Endothelial cell (in vitro differentiated cells): ENCODE results near the gene RHOD. TPM values are rescaled to one million over a fixed set of nuclear protein-coding genes. Genes with fewer than 3 reads are reported as not detected.

Source experiments
- DNase-seq: peaks from one replicate; pipeline ENCODE4 v3.0.0; 2021; ENCODE audit warnings: low spot score
- H3K27ac Mint-ChIP-seq: one replicate; pipeline ENCODE4 v1.8.0; 2021; ENCODE audit warnings: mixed read lengths, inconsistent platforms; ENCODE audit not compliant: unreplicated experiment
- H3K27me3 Mint-ChIP-seq: one replicate; pipeline ENCODE4 v1.8.0; 2021; ENCODE audit warnings: mild to moderate bottlenecking, moderate library complexity, mixed read lengths, inconsistent platforms; ENCODE audit not compliant: unreplicated experiment
- H3K36me3 Mint-ChIP-seq: one replicate; pipeline ENCODE4 v1.8.0; 2021; ENCODE audit warnings: mild to moderate bottlenecking, low read depth, mixed read lengths, inconsistent platforms; ENCODE audit not compliant: unreplicated experiment
- H3K4me1 Mint-ChIP-seq: one replicate; pipeline ENCODE4 v1.8.0; 2021; ENCODE audit warnings: mild to moderate bottlenecking, mixed read lengths, inconsistent platforms; ENCODE audit not compliant: unreplicated experiment
- H3K4me3 Mint-ChIP-seq: one replicate; pipeline ENCODE4 v1.8.0; 2021; ENCODE audit warnings: mild to moderate bottlenecking, mixed read lengths, inconsistent platforms; ENCODE audit not compliant: unreplicated experiment
- H3K9me3 Mint-ChIP-seq: one replicate; pipeline ENCODE4 v1.8.0; 2021; ENCODE audit warnings: mixed read lengths, inconsistent platforms; ENCODE audit not compliant: unreplicated experiment
- CTCF ChIP-seq: fragments of 200-600 bp; sonication (generic); IDR thresholded peaks from one replicate; pipeline ENCODE4 v1.5.0; 2021; ENCODE audit warnings: antibody characterized with exemption; ENCODE audit not compliant: unreplicated experiment
- total RNA-seq: library from RNA; stranded (reverse); fragmentation: NEBNext Ultra II Directional; extraction: Animal tissue kit (Norgen Biotek cat#: 25700); gene quantifications from one replicate; pipeline ENCODE4 v1.2.1, GENCODE V29; 2021; ENCODE audit not compliant: unreplicated experiment

The RHOD gene
- total RNA-seq, 1 donor from 2014 or later = 10.5 TPM

GRCh38 chr11:67053896-67054329, 2.7 kb upstream of the RHOD start:
- Mint-ChIP-seq H3K9me3 (no peaks in the 10 kb centered on the region), H3K27ac (no peak overlapping the region), H3K4me3 (no peak overlapping the region), H3K36me3 (no peaks in the 10 kb centered on the region), H3K4me1 (peaks cover 7% of the 10 kb centered on the region), H3K27me3 (peaks cover 6% of the 10 kb centered on the region)
- DNase-seq = peak; percentile 63
- peak; percentile 52 for TF ChIP-seq CTCF

GRCh38 chr11:67054346-67054835, 2.3 kb upstream of the RHOD start:
- Mint-ChIP-seq H3K36me3 (no peaks in the 10 kb centered on the region), H3K9me3 (no peaks in the 10 kb centered on the region), H3K27ac (peak overlapping the region; percentile 57), H3K4me1 (peaks cover 2% of the 10 kb centered on the region), H3K27me3 (peaks cover 6% of the 10 kb centered on the region), H3K4me3 (no peak overlapping the region)
- DNase-seq = no peak
- no peak for TF ChIP-seq CTCF

GRCh38 chr11:67054836-67055523, 1.7 kb upstream of the RHOD start:
- H3K4me3 Mint-ChIP-seq = no peak overlapping the region
- no peak for DNase-seq
- H3K27me3 Mint-ChIP-seq = peaks cover 1% of the 10 kb centered on the region
- TF ChIP-seq CTCF = no peak
- H3K36me3 Mint-ChIP-seq = no peaks in the 10 kb centered on the region
- H3K4me1 Mint-ChIP-seq = peaks cover 2% of the 10 kb centered on the region
- H3K9me3 Mint-ChIP-seq = no peaks in the 10 kb centered on the region
- H3K27ac Mint-ChIP-seq = peak overlapping the region; percentile 57

- Mint-ChIP-seq H3K27ac (no peak overlapping the region), H3K36me3 (no peaks in the 10 kb centered on the region), H3K4me1 (peaks cover 2% of the 10 kb centered on the region), H3K27me3 (peaks cover 1% of the 10 kb centered on the region), H3K9me3 (no peaks in the 10 kb centered on the region), H3K4me3 (peak overlapping the region; percentile 82)
- TF ChIP-seq CTCF = no peak
- DNase-seq = no peak
These were observed 835 bp upstream of the RHOD start for GRCh38 chr11:67055812-67056211.

GRCh38 chr11:67057205-67057672, 592 bp downstream of the RHOD start:
- no peaks in the 10 kb centered on the region for H3K9me3 Mint-ChIP-seq
- H3K27me3 Mint-ChIP-seq = peaks cover 1% of the 10 kb centered on the region
- no peaks in the 10 kb centered on the region for H3K36me3 Mint-ChIP-seq
- DNase-seq = no peak
- TF ChIP-seq CTCF = no peak
- H3K4me3 Mint-ChIP-seq = no peak overlapping the region
- H3K4me1 Mint-ChIP-seq = peaks cover 2% of the 10 kb centered on the region
- H3K27ac Mint-ChIP-seq = no peak overlapping the region
